Right ventricle myocardium inferior (tissue), 1 donor: ENCODE measurements around the gene WNT8B. TPM values are rescaled to one million over a fixed set of nuclear protein-coding genes. Genes with fewer than 3 reads are reported as not detected.

Source experiments
- ATAC-seq: fragments of 200-7000 bp; cut with Tn5 transposase; one replicate; pipeline ENCODE4 v1.9.1; 2020; ENCODE audit warnings: mild to moderate bottlenecking, moderate library complexity
- DNase-seq: peaks from one replicate; pipeline ENCODE4 v3.0.0; 2021; ENCODE audit errors: missing footprints
- intact Hi-C: fragments of 100-400 bp; cut with DNase I; formaldehyde crosslinking; loops from one replicate; pipeline ENCODE4 v1.11.0; 2022
- total RNA-seq: library from RNA; stranded (reverse); fragmentation: NEBNext Ultra II Directional; extraction: Animal tissue kit (Norgen Biotek cat#: 25700); gene quantifications from one replicate; pipeline ENCODE4 v1.2.1, GENCODE V29; 2021
- donor health status: DM: no; HTN: yes; CAD: no; lungs with severe emphysema.

The WNT8B gene
- total RNA-seq, 1 donor from 2014 or later = not detected

- no peak for ATAC-seq
- intact Hi-C loops = no loop called here
These were observed 45.9 kb downstream of the WNT8B start for GRCh38 chr10:100508691-100509150.

GRCh38 chr10:100509241-100509840, 46.5 kb downstream of the WNT8B start:
- intact Hi-C loops = no loop called here
- DNase-seq = no peak
- no peak for ATAC-seq

More at GRCh38 chr10:100508691-100509150, 45.9 kb downstream of the WNT8B start:
- DNase-seq = no peak

- no peak for DNase-seq
- ATAC-seq = no peak
- intact Hi-C loops = no loop called here
These were observed 47.9 kb downstream of the WNT8B start for GRCh38 chr10:100510533-100511308.

GRCh38 chr10:100515612-100516011, 52.8 kb downstream of the WNT8B start:
- ATAC-seq = no peak
- intact Hi-C loops = no loop called here
- no peak for DNase-seq

GRCh38 chr10:100516847-100517246, 54.0 kb downstream of the WNT8B start:
- no peak for ATAC-seq
- intact Hi-C loops = no loop called here
- no peak for DNase-seq

- ATAC-seq = peak; percentile 72
- intact Hi-C loops = loop anchor here (1.0 to 2.0 kb wide), 2 partner anchors 84 to 180 kb away; no protein-coding TSS in a partner anchor
- no peak for DNase-seq
These were observed 56.0 kb downstream of the WNT8B start for GRCh38 chr10:100518761-100519241.

- peak; percentile 73 for DNase-seq
- intact Hi-C loops = loop anchor here (2.0 kb wide), 1 partner anchor 181 kb away; no protein-coding TSS in a partner anchor
- ATAC-seq = peak; percentile 83
These were observed 56.7 kb downstream of the WNT8B start, which contains the start of gene SEC31B for GRCh38 chr10:100519311-100520051. Gene SEC31B (minus strand): TSS chr10:100519861. CDS start chr10:100516952, 2,909 bp downstream.

GRCh38 chr10:100520811-100521210, 58.0 kb downstream of the WNT8B start:
- DNase-seq (no peak), ATAC-seq (no peak)
- intact Hi-C loops = no loop called here

GRCh38 chr10:100522107-100522801, 59.4 kb downstream of the WNT8B start:
- no peak for ATAC-seq

GRCh38 chr10:100522945-100523344, 60.1 kb downstream of the WNT8B start:
- no peak for ATAC-seq
- no peak for DNase-seq
- intact Hi-C loops = no loop called here

More at GRCh38 chr10:100522107-100522801, 59.4 kb downstream of the WNT8B start:
- DNase-seq = no peak
- intact Hi-C loops = no loop called here

GRCh38 chr10:100524206-100524605, 61.4 kb downstream of the WNT8B start:
- intact Hi-C loops = no loop called here
- no peak for DNase-seq

GRCh38 chr10:100524638-100525037, 61.8 kb downstream of the WNT8B start:
- ATAC-seq (no peak), DNase-seq (no peak)
- intact Hi-C loops = no loop called here

More at GRCh38 chr10:100524206-100524605, 61.4 kb downstream of the WNT8B start:
- ATAC-seq = no peak

- intact Hi-C loops = no loop called here
- no peak for DNase-seq
- no peak for ATAC-seq
These were observed 65.5 kb downstream of the WNT8B start for GRCh38 chr10:100528123-100528886.

- intact Hi-C loops = no loop called here
- no peak for ATAC-seq
- no peak for DNase-seq
These were observed 66.2 kb downstream of the WNT8B start for GRCh38 chr10:100528921-100529474.

GRCh38 chr10:100529475-100530298, 66.9 kb downstream of the WNT8B start, which contains the start of gene NDUFB8:
Gene NDUFB8 (minus strand): TSS chr10:100529871. CDS start chr10:100529851, 20 bp downstream.
- peak; percentile 91 for ATAC-seq
- intact Hi-C loops = no loop called here

GRCh38 chr10:100531761-100532160, 69.0 kb downstream of the WNT8B start:
- intact Hi-C loops = no loop called here
- ATAC-seq (no peak), DNase-seq (no peak)

More at GRCh38 chr10:100529475-100530298, 66.9 kb downstream of the WNT8B start, which contains the start of gene NDUFB8:
- peak; percentile 95 for DNase-seq
